Keratinocyte (primary cell): Measurements from ENCODE around the gene CDHR1. TPM values are rescaled to one million over a fixed set of nuclear protein-coding genes. Genes with fewer than 3 reads are reported as not detected.
A peak's percentile ranks its signal among the peaks of the same experiment; 100 is the strongest.

Source experiments
- DNase-seq: peaks from one replicate; pipeline ENCODE4 v3.0.0-alpha.2; 2011; ENCODE audit warnings: low read depth, missing footprints, low spot score
- FAIRE-seq: peaks from 2 replicates; lab custom pipeline; 2011; peaks lifted over from hg19 to GRCh38; lab: Jason Lieb, UNC
- H2AFZ ChIP-seq: 2 replicates; pipeline ENCODE4 v1.6.0; 2012; ENCODE audit warnings: low read length, control low read depth, inconsistent platforms; ENCODE audit not compliant: control insufficient read depth
- H3K27ac ChIP-seq: 2 replicates; pipeline ENCODE4 v1.5.1; 2011; ENCODE audit warnings: low read length; ENCODE audit not compliant: control insufficient read depth, insufficient read depth
- H3K27me3 ChIP-seq: 3 replicates; pipeline ENCODE4 v1.6.0; 2011; ENCODE audit warnings: low read length; ENCODE audit not compliant: control insufficient read depth, insufficient read depth; ENCODE audit errors: extremely low read depth
- H3K36me3 ChIP-seq, 2 experiments: 2 replicates in 1 of 2; 3 replicates in 1 of 2; pipeline ENCODE4 v1.5.1; 2011; ENCODE audit warnings: low read length in 2 of 2, mild to moderate bottlenecking in 1 of 2; ENCODE audit not compliant: control insufficient read depth in 2 of 2, insufficient read depth in 2 of 2; ENCODE audit errors: extremely low read depth in 1 of 2
- H3K4me1 ChIP-seq: 3 replicates; pipeline ENCODE4 v1.5.1; 2011; ENCODE audit warnings: low read length; ENCODE audit not compliant: control insufficient read depth, insufficient read depth; ENCODE audit errors: extremely low read depth
- H3K4me2 ChIP-seq: 3 replicates; pipeline ENCODE4 v1.6.0; 2011; ENCODE audit warnings: low read depth, low read length; ENCODE audit not compliant: control insufficient read depth, insufficient read depth; ENCODE audit errors: extremely low read depth
- H3K4me3 ChIP-seq, 3 experiments: fragments of 200-600 bp in 1 of 3; sonication (generic) in 1 of 3; 2 replicates in 2 of 3; 3 replicates in 1 of 3; pipeline ENCODE4 v1.5.1; 2011 to 2016; ENCODE audit warnings: low read length in 3 of 3, mild to moderate bottlenecking in 3 of 3, control low read depth in 2 of 3, inconsistent platforms in 1 of 3, low read depth in 1 of 3, mixed read lengths in 1 of 3, mixed run types in 1 of 3, moderate library complexity in 1 of 3; ENCODE audit not compliant: control insufficient read depth in 2 of 3, insufficient read depth in 2 of 3; ENCODE audit errors: extremely low read depth in 1 of 3
- H3K79me2 ChIP-seq: 2 replicates; pipeline ENCODE4 v1.6.0; 2012; ENCODE audit warnings: low read length; ENCODE audit not compliant: control insufficient read depth, insufficient read depth
- H3K9ac ChIP-seq: 3 replicates; pipeline ENCODE4 v1.6.0; 2011; ENCODE audit warnings: low read length; ENCODE audit not compliant: control insufficient read depth, insufficient read depth; ENCODE audit errors: extremely low read depth
- H3K9me1 ChIP-seq: 3 replicates; pipeline ENCODE4 v1.6.0; 2011; ENCODE audit warnings: low read length; ENCODE audit not compliant: control insufficient read depth, insufficient read depth; ENCODE audit errors: extremely low read depth
- H3K9me3 ChIP-seq: 2 replicates; pipeline ENCODE4 v1.5.1; 2012; ENCODE audit warnings: low read depth, low read length; ENCODE audit not compliant: control insufficient read depth
- H4K20me1 ChIP-seq: 3 replicates; pipeline ENCODE4 v1.6.0; 2011; ENCODE audit warnings: low read length; ENCODE audit not compliant: control insufficient read depth, insufficient read depth; ENCODE audit errors: extremely low read depth
- EZH2 ChIP-seq: IDR thresholded peaks from one replicate; pipeline ENCODE4 v1.6.1; 2012; ENCODE audit warnings: inconsistent platforms, mild to moderate bottlenecking, low read length, moderate library complexity
- dilution Hi-C: fragments of 300-500 bp; cut with MboI; formaldehyde crosslinking; loops from one replicate; pipeline ENCODE4 v1.7.0; 2020; ENCODE audit warnings: low sequenced_read_pairs; ENCODE audit not compliant: extremely low pct_ligation_motif_present
- polyA minus RNA-seq, 3 experiments: library from RNA; depleted of rRNA, polyadenylated mRNA; stranded (reverse); fragments of >200 nt; gene quantifications; 1 replicate in 1 of 3; 2 replicates in 1 of 3; 3 replicates in 1 of 3; pipeline ENCODE4 v1.2.3, GENCODE V29; 2011
- polyA plus RNA-seq, 5 experiments: library from polyadenylated mRNA; depleted of rRNA in 3 of 5; stranded (reverse) in 3 of 5; stranded (forward) in 1 of 5; unstranded in 1 of 5; fragments of >200 nt; gene quantifications; 1 replicate in 1 of 5; 2 replicates in 3 of 5; 3 replicates in 1 of 5; pipeline versions ENCODE4 v1.2.1 to v1.2.3, GENCODE V29; 2011 to 2012; ENCODE audit warnings: missing spikeins in 2 of 5, low read depth in 1 of 5, low replicate concordance in 1 of 5
- TF ChIP-seq, protein P1 (sequence below), 3 experiments: IDR thresholded peaks in 1 of 3; conservative IDR thresholded peaks in 1 of 3; optimal IDR thresholded peaks in 1 of 3; 2 replicates in 2 of 3; 3 replicates in 1 of 3; pipeline versions ENCODE3 to v1.5.1; 2011; ENCODE audit warnings: low read length in 3 of 3, mild to moderate bottlenecking in 3 of 3, moderate library complexity in 2 of 3, control low read depth in 1 of 3, inconsistent platforms in 1 of 3; ENCODE audit not compliant: insufficient read depth in 2 of 3; ENCODE audit errors: extremely low read depth in 1 of 3

Gene CDHR1
- polyA plus RNA-seq (1.4 to 5.7 TPM (median 5.2 TPM) in 3 replicates), polyA minus RNA-seq (2.4 to 3.6 TPM (median 2.9 TPM) in 3 replicates)
- polyA plus RNA-seq (2011; ENCODE audit: low read depth): 2.4 TPM
- 0.69 and 0.84 TPM in 2 replicates for polyA plus RNA-seq (2011; cell fraction: cytosol; rRNA removed)
- polyA plus RNA-seq (2011; cell fraction: nucleus; rRNA removed): 11.6 and 14.0 TPM in 2 replicates
- 0.95 and 4.7 TPM in 2 replicates for polyA plus RNA-seq (2012; ENCODE audit: low replicate concordance)
- 0.77 TPM for polyA minus RNA-seq (2011; cell fraction: cytosol; rRNA and poly(A)+ RNA removed)
- 2.6 and 5.2 TPM in 2 replicates for polyA minus RNA-seq (2011; cell fraction: nucleus; rRNA and poly(A)+ RNA removed)

DNA sequence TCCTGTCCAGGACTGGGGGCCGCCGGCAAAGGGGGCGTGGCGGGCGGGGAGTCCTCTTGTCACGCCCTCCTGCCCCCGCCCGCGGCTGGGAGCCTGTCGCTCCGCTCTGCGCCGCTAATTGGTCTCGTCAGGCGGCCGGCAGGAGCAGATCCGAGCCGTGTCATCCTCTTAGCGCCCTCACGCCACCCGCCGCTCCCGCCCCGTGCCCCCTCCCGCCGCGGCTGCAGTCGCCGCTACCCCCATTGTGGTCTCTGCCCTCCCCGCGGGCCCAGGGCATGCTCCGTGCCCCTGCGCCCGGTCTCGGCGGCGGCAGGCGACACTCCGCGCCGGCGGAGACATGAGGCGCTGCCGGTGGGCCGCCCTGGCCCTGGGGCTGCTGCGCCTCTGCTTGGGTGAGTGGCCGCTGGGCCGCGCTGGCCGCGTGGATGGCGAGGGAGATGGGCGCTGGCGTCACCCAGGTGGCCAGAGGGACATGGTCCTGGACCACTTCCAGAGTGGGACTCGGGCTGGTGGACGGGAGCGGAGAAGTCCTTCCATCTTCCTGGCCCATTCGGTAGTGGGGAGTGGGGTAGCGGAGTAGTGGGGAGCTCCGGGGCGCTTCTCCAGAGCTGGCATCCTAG, at the start of gene CDHR1:
Gene CDHR1, plus strand, starts transcription at position 114 of the 620 bp plus-strand sequence. Its CDS starts 224 bp downstream, at position 338.
- H3K4me3 ChIP-seq: peak within 1 kb of the TSS; percentile 28 to 60 (median 57)
- peaks cover 14% of the 10 kb centered on the region for H3K4me1 ChIP-seq
- peaks cover 52% of the 10 kb centered on the region for H3K27me3 ChIP-seq
- peak within 1 kb of the TSS; percentile 22 for H3K9ac ChIP-seq
- peak within 1 kb of the TSS; percentile 65 for H2AFZ ChIP-seq
- dilution Hi-C loops: no loop called here
- no peak for TF ChIP-seq EZH2
- TF ChIP-seq, protein P1, sequence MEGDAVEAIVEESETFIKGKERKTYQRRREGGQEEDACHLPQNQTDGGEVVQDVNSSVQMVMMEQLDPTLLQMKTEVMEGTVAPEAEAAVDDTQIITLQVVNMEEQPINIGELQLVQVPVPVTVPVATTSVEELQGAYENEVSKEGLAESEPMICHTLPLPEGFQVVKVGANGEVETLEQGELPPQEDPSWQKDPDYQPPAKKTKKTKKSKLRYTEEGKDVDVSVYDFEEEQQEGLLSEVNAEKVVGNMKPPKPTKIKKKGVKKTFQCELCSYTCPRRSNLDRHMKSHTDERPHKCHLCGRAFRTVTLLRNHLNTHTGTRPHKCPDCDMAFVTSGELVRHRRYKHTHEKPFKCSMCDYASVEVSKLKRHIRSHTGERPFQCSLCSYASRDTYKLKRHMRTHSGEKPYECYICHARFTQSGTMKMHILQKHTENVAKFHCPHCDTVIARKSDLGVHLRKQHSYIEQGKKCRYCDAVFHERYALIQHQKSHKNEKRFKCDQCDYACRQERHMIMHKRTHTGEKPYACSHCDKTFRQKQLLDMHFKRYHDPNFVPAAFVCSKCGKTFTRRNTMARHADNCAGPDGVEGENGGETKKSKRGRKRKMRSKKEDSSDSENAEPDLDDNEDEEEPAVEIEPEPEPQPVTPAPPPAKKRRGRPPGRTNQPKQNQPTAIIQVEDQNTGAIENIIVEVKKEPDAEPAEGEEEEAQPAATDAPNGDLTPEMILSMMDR (optimal IDR thresholded peaks at IDR 0.05 in 1 of 3, IDR thresholded peaks at IDR 0.05 in 1 of 3, conservative IDR thresholded peaks at IDR 0.05 in 1 of 3; ENCODE audit: extremely low read depth in 1 of 3, insufficient read depth in 2 of 3, low read length in 3 of 3): no peak
- H4K20me1 ChIP-seq: no peaks in the 10 kb centered on the region
- H3K79me2 ChIP-seq: no peaks in the 10 kb centered on the region
- H3K36me3 ChIP-seq: no peaks in the 10 kb centered on the region
- FAIRE-seq (no peak), DNase-seq (no peak)
- H3K9me1 ChIP-seq: no peaks in the 10 kb centered on the region
- H3K9me3 ChIP-seq: no peaks in the 10 kb centered on the region
- H3K27ac ChIP-seq: no peak within 1 kb of the TSS
- peak within 1 kb of the TSS; percentile 76 for H3K4me2 ChIP-seq

DNA sequence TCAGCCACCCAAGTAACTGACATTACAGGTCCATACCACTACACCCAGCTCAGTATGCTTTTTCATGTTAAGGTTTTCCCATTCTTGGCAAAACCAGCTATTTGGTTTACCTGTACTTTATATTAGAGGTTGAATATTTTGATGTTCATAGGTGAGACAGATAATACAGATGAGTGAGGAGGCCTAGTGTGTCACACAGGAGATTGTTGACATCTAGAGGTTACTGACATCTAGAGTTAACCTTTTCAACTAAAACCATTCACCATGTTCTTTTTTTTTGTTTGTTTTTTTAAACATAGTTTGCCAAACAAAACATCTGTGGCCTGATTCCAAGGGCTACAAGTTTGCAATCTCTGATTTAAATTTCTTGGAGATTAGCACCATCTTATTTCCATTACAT, 47.0 kb upstream of the CDHR1 start:
- Histone ChIP-seq H3K79me2 (no peaks in the 10 kb centered on the region), H3K36me3 (peaks cover 28 to 34% of the 10 kb centered on the region in 2 experiments), H2AFZ (no peak overlapping the region), H3K4me2 (no peak overlapping the region), H3K9me3 (no peaks in the 10 kb centered on the region), H3K27me3 (no peaks in the 10 kb centered on the region), H3K9ac (no peak overlapping the region), H4K20me1 (no peaks in the 10 kb centered on the region), H3K4me3 (no peak overlapping the region), H3K27ac (no peak overlapping the region), H3K9me1 (no peaks in the 10 kb centered on the region), H3K4me1 (no peaks in the 10 kb centered on the region)
- FAIRE-seq: no peak
- dilution Hi-C loops: loop anchor here (10.0 kb wide), 1 partner anchor 57 kb away; no protein-coding TSS in a partner anchor
- no peak for DNase-seq
- TF ChIP-seq EZH2: no peak
- TF ChIP-seq, protein P1 (optimal IDR thresholded peaks at IDR 0.05 in 1 of 3, IDR thresholded peaks at IDR 0.05 in 1 of 3, conservative IDR thresholded peaks at IDR 0.05 in 1 of 3; ENCODE audit: extremely low read depth in 1 of 3, insufficient read depth in 2 of 3, low read length in 3 of 3): no peak
